ENCODE data around the gene PDE4D.

Gene PDE4D

DNA sequence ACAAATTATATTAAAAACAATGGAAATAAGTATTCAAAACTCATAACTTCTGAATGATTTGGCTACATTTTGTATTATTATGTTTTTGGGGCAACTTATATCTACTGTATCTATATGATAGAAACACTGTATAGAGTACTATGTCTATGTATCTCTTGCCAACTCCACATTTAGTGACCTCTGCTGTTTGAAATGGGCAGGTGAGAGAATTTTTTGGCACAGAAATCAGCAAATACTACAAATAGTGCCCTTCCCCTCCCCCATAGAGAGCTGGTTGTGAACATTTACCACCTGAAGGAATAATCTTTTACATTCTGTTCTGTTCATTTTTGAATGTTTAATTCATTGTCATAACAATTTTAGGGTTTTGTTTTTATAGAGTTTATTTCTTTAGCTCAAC, 545.3 kb downstream of the PDE4D start:
- no peak for DNase-seq

GRCh38 chr5:59346982-59347381, 546.5 kb downstream of the PDE4D start:
- no peak for DNase-seq

- DNase-seq = no peak
These were observed 547.0 kb downstream of the PDE4D start for GRCh38 chr5:59346514-59346913.

DNA sequence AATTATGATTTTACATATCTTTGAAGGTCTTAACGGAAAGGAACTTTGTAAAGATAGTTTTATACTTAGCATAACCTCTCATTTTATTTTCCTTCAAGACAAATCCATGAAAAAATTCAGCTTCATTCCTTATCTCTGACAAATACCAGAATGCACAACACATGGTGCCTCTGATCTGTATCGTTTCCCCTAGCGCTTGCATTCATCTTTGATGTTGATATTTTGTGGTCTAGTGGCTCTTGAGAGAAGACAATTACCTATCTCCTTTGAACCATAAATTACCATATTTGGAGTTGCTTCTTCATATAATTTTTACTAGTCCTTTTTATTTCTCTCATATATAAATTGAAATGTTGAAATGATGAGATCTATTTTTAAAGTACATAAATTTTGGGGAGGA, 551.3 kb downstream of the PDE4D start:
- DNase-seq = no peak

GRCh38 chr5:59341760-59342159, 551.8 kb downstream of the PDE4D start:
- DNase-seq = no peak

DNA sequence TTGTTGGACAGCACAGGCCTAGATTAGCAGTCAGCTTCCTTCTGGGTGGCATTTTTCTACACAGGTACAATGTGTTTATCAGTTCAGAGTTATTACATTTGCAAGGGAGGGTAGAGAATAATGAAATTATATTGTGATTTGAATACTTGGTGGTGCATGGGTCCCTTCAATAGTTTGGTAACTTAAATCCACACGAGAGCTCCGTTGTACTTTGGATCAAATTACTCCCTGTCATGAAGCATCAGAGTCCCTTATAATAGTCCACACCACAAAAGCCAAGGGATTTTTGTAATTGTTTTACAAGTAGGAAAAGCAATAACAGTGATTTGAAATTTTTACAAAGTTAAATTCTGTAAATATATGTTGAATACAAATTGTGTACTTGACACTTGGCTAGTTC, 552.4 kb downstream of the PDE4D start:
- DNase-seq = no peak

- no peak for DNase-seq
These were observed 552.9 kb downstream of the PDE4D start for GRCh38 chr5:59340637-59341036.

GRCh38 chr5:59337240-59337639, 556.3 kb downstream of the PDE4D start:
- DNase-seq = no peak

- no peak for DNase-seq
These were observed 558.0 kb downstream of the PDE4D start for GRCh38 chr5:59335544-59335943.

DNA sequence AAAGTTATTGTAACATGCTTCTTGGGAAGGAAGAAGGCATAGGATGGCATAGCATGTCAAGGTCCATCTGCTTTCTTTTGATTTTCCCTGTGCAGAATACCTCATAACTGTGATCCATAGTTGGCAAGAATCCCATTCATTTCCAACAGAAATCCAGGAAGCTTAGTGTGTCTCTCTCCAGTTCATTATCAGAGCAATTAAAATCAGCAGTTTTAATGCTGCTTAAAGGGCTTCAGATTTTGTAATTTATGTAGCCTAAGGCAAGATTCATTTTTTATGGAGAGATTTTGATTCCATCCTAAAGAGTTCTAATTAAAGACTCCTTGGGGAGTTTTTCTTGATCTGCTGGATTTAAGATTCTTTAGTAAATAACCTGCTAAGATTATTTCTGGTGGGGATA, 560.1 kb downstream of the PDE4D start:
- DNase-seq = no peak

DNA sequence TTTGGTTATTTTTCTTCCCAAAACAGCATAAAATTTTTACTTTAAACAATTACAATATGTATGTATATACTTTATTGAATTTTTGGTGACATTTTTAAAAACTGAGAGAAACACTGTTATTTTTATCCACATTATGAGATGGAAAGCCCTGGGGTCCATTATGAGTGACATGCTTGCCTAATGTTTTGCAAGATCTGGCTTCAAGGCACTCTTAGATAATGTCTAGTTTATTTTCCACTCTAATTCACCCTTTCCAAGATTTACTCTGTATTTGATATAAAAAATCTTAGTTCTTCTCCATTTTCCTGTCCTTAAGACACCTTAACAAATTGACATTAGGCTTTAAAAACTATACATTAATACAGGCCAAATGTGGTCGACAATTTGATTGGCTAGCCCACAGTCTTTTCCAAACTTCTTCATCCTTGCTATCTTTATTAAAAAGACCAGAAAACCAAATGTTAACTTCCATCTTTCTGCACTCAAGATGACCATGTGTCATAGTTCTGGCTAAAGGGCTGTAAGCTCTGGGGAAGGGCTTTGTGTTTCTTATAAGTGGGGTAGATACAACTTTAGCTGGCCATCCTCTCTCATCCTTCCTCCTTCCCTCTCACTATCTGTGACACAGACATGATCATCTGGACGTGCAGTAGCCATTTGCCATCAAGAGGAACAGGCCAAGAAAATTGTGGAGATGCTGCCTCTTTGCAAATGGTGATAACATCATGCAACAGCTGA, 561.1 kb downstream of the PDE4D start:
- DNase-seq = no peak

DNA sequence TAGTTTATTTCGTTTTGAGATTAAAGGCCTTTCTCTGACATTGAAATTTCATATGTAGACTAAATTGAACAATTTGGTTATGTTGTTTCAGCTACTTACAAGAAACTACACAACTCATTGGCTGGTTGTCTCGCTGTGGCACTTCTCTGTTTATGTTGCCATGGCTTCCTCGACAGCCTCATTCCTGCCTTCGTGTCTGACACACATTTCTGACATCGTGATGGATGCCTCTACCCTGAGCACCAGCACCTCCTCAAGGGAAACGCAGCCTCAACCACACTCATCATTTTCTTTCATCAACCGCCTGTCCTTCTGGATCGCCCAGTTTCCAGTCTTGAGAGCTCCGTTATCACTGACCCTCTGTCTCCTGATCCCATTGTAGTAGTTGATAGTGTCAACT, 562.8 kb downstream of the PDE4D start:
- no peak for DNase-seq

DNA sequence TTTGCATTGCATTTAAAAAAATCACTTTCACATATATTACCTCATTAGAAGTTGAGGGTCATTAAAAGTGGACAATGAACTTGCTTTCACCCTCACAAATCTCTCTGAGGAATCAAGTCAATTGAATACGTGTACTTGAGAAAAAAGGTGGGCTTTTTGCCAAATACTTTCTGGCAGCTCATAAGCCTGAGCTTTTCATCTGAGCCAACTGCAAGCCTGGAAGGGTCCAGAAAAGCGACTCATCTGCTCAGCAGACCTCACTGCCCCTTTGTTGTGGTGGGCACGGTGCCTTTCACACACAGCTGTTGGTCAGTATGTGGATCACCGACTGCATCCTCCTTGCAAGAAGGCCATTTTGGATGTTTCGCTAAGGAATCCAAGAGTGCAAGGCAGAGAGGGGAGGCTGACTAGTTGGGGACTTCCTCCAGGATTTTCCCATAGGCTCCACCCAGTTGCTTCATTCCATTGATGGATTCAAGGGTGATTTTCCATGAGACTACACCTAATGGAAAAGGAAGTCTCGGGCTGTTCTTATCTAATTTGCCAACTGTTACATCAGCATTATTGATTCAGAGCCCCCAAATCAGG, 564.7 kb downstream of the PDE4D start:
- no peak for DNase-seq

- DNase-seq = no peak
These were observed 566.1 kb downstream of the PDE4D start for GRCh38 chr5:59327191-59327980.

GRCh38 chr5:59326596-59326995, 566.9 kb downstream of the PDE4D start:
- no peak for DNase-seq

DNA sequence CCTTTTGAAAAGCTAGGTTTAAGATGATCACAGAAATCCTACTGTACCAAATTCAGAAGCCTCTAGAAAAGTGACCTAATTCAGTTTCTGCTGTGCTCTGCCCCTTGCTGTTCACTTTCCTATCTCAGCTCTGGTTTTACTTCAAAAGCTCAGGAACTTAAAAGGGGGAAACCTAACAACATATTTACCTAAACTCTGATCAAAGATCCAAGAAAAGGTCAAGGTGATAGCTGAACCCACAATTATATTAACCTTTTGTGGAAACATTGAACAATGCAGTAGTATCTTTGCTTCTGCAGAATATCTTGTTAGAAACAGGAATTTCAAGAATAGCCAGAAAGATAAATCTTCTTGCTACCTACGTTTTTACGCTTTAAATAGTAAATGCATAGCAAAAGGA, 568.5 kb downstream of the PDE4D start:
- no peak for DNase-seq

DNA sequence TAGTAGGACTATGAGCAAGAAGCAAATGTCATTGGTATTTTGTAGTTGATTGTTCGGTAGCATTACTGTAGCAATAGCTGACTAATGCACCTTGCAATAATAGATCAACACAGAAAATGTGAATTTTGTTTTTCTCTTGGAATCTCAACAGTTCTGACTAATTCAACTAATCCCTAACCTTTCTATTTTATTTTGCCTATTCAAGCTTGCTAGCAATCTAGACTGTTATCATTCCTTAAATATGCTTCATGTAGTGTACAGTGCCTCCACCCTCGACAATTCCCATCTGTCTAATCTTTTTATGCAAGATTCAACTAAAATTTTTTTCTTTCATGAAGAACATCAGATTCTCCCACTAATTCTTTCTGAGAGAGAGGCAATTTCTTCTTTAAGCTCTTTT, 570.6 kb downstream of the PDE4D start:
- no peak for DNase-seq

- DNase-seq = no peak
These were observed 571.5 kb downstream of the PDE4D start for GRCh38 chr5:59322058-59322457.

DNA sequence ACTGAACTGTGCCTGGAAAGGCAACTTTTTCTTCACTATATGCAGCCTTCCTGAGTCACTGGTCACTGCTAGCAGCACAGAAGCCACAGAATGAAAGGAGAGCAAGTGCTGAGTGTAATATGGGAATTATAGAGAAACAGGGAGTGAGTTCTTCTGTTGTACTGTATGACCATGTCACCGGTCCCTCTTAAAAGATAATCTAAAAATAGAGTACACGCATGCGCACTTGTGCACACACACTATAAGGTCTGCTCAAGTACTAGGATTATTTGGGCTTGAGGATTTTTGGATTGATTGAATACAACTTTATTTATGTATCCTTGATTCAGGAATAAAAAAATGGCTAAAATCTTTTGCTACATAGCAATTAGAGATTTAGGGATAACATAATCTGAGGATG, 571.9 kb downstream of the PDE4D start:
- DNase-seq = no peak

GRCh38 chr5:59320420-59320819, 573.1 kb downstream of the PDE4D start:
- no peak for DNase-seq

DNA sequence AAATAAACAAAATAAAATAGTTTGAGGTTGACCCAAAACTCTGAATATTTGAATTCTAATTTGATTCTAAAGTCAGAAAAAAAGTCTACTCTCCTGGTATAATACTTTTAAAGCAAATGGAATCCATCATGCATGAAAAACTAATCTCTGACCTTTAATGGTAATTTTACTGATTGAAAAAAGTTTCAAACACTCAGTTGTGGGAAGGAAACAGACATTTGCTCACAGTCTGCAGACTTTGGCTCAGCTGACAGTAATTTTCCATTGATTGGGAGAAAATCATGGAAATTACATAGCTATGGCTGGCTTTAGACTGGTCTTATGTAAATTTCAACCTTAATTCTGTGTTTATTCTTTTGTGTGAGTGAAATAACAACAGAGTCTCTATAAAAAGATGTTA, 574.3 kb downstream of the PDE4D start:
- DNase-seq = no peak

DNA sequence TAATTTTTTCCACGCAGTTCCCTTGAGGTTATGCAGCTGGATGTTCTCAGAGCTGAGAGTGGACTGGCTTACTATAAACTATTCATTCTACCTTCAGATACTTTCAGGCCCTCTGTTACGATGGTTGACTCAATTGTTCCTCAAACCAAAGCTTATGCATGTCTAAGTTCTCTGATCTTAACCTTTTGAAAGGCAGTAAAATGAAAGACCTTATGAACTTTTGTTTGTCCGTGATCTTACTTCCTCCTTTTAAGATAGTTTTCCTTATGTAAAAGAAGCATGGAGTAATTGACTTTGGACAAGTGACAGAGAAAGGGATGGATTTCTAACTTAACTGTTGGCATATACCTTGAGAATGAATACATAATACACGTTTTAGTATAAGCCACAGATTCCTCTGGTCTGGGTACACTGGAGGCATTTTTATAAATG, 575.7 kb downstream of the PDE4D start:
- DNase-seq = no peak

GRCh38 chr5:59317023-59317773, 576.3 kb downstream of the PDE4D start:
- DNase-seq = peak; percentile 43
